Right lobe of liver (tissue), 6 donors: ENCODE results near the gene MYL5. TPM values are rescaled to one million over a fixed set of nuclear protein-coding genes. Genes with fewer than 3 reads are reported as not detected.

Experiments
- ATAC-seq, 4 donors: fragments of 200-7000 bp; cut with Tn5 transposase; one replicate each; pipeline ENCODE4 v1.9.1; 2020; ENCODE audit warnings: mild to moderate bottlenecking in 4 of 4, moderate library complexity in 4 of 4
- DNase-seq, 3 donors: peaks; one replicate each; pipeline ENCODE4 v3.0.0-alpha.2; 2020
- H3K27ac ChIP-seq, 3 donors: fragments of 200-600 bp; one replicate each; pipeline ENCODE4 v1.8.0; 2022
- H3K27me3 ChIP-seq, 2 donors: fragments of 200-600 bp; one replicate each; pipeline ENCODE4 v1.8.0; 2022
- H3K36me3 ChIP-seq, 4 donors: fragments of 200-600 bp; sonication (generic) in 1 of 4; one replicate each; pipeline versions ENCODE4 v1.5.1 to v1.8.0; 2017 to 2022; ENCODE audit warnings: control low read depth in 1 of 4
- H3K4me1 ChIP-seq, 4 donors: fragments of 200-600 bp; sonication (generic) in 1 of 4; one replicate each; pipeline versions ENCODE4 v1.5.1 to v1.8.0; 2017 to 2022; ENCODE audit warnings: control low read depth in 1 of 4
- H3K4me3 ChIP-seq, 3 donors: fragments of 200-600 bp; one replicate each; pipeline ENCODE4 v1.8.0; 2022
- H3K9me3 ChIP-seq, 4 donors: fragments of 200-600 bp; sonication (generic) in 1 of 4; one replicate each; pipeline versions ENCODE4 v1.5.1 to v1.8.0; 2017 to 2022; ENCODE audit warnings: control low read depth in 1 of 4
- POLR2A ChIP-seq: fragments of 450-650 bp; IDR thresholded peaks from one replicate; pipeline ENCODE4 v1.6.1; 2017; ENCODE audit warnings: antibody characterized with exemption, mild to moderate bottlenecking
- WGBS: methylation state at CpG from one replicate; pipeline ENCODE4 v1.1.6; 2018; ENCODE audit warnings: low coverage, low lambda C conversion rate; ENCODE audit not compliant: insufficient coverage; ENCODE audit errors: missing lambda C conversion rate; 5-methylcytosine and 5-hydroxymethylcytosine counted together
- intact Hi-C, 2 donors: fragments of 100-400 bp; cut with DNase I; formaldehyde crosslinking; loops; one replicate each; pipeline versions ENCODE4 v1.11.2 to v1.14.1; 2022
- total RNA-seq, 6 experiments: library from RNA; depleted of rRNA in 2 of 6; stranded (reverse); fragments of >200 nt in 2 of 6; fragmentation: NEBNext Ultra II Directional in 3 of 6; extraction: Animal tissue kit (Norgen Biotek cat#: 25700) in 3 of 6; gene quantifications; one replicate each; pipeline versions ENCODE4 v1.1.0 to v1.2.4, GENCODE V29; 2016 to 2023
- TF ChIP-seq, protein P1 (sequence below), 4 donors: fragments of 200-600 bp in 3 of 4; fragments of 450-650 bp in 1 of 4; IDR thresholded peaks; one replicate each; pipeline versions ENCODE4 v1.5.1 to v1.8.0; 2016 to 2022; ENCODE audit warnings: antibody characterized with exemption in 4 of 4, mild to moderate bottlenecking in 2 of 4
- donor health status: DM: no; HTN: yes; CAD: no.
- donor health status: DM: no; HTN: no; CAD: no.
- donor health status: DM: no; HTN: no; CAD: no.
- donor health status: DM: no; HTN: yes; CAD: no.
- donor health status: DM: no; HTN: yes; CAD: no.

MYL5 gene
- total RNA-seq, 6 experiments from 2014 or later: 6.9 to 9.2 (median 8.4) TPM

DNA sequence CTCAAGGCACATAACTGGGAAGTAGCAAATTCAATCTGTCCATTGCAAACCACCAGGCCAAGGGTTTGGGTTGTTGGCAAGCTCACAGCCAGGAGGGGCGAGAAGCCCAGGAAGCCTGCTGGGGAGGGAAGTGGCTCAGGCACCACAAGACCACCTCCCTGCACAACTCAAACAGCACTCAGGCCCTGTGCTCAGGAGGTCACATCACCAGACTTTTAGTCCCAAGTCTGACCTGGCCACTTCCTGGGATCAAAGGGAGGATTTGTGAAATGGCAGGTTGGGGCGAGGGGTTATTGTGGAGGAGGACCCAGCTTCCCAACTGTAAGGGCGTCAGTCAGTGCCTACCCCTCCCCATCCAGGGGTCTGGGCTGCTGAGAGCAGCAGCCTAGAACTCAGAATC is 2.6 kb upstream of the MYL5 start:
- H3K9me3 ChIP-seq: no peaks in the 10 kb centered on the region
- DNase-seq: no peak
- no peak overlapping the region for H3K4me3 ChIP-seq
- intact Hi-C loops: no loop called here
- no peaks in the 10 kb centered on the region for H3K27me3 ChIP-seq
- no peak overlapping the region for H3K27ac ChIP-seq
- no peak for ATAC-seq
- peaks cover 0 to 16% (median 2%) of the 10 kb centered on the region in 4 donors for H3K4me1 ChIP-seq
- no CpG with 5 or more reads among the region's 3 CpGs for whole genome bisulfite sequencing
- peaks cover 0 to 16% (median 7%) of the 10 kb centered on the region in 4 donors for H3K36me3 ChIP-seq
- no peak for TF ChIP-seq POLR2A
- TF ChIP-seq, protein P1, sequence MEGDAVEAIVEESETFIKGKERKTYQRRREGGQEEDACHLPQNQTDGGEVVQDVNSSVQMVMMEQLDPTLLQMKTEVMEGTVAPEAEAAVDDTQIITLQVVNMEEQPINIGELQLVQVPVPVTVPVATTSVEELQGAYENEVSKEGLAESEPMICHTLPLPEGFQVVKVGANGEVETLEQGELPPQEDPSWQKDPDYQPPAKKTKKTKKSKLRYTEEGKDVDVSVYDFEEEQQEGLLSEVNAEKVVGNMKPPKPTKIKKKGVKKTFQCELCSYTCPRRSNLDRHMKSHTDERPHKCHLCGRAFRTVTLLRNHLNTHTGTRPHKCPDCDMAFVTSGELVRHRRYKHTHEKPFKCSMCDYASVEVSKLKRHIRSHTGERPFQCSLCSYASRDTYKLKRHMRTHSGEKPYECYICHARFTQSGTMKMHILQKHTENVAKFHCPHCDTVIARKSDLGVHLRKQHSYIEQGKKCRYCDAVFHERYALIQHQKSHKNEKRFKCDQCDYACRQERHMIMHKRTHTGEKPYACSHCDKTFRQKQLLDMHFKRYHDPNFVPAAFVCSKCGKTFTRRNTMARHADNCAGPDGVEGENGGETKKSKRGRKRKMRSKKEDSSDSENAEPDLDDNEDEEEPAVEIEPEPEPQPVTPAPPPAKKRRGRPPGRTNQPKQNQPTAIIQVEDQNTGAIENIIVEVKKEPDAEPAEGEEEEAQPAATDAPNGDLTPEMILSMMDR (IDR thresholded peaks at IDR 0.05): no peak

DNA sequence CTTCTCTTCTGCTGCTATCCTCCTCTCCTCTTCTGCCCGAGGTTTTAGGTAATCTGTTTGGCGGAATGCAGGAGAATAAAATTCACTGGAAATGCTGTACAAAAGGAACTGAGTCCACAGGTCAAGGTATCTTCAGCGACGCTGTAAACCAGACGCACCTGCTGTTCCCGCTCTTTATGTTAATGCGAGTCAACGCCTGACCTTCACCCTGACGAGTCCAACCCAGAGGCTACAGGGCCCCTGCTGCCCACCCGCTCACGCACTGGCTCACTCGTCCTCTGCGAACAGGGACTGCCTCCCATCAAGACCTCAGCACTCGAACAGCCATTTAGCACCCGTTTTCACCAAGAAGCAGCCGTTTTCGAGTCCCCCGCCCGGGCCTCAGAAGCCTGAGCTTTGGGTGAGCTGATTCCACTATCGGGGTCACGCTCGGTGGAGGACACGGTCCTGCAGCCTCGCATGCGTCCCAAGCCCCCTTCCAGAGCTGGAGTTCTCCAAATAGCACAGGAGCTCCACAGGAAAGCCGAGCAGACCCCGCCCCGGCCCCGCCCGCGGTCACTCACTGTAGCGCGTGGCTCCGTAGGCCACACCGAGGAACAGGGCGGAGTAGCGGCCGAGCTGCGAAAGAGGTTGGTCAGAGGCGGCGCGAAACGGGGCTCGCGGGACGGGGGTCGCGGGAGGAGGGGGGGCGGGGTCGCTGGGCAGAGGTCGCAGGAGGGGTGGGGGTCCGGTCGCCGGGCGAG is 822 bp upstream of the MYL5 start:
- H3K27ac ChIP-seq: peak overlapping the region in 2 of 3 donors; percentile 92 to 97
- H3K36me3 ChIP-seq: peaks cover 0 to 16% (median 7%) of the 10 kb centered on the region in 4 donors
- H3K4me3 ChIP-seq: peak overlapping the region; percentile 89 to 98 (median 95)
- 12% methylated on average over 20 of the region's 55 CpGs for WGBS
- DNase-seq (peak in 1 of 3 donors; percentile 66), ATAC-seq (peak; percentile 17 to 41 (median 34))
- no peaks in the 10 kb centered on the region for H3K27me3 ChIP-seq
- intact Hi-C loops: no loop called here
- no peaks in the 10 kb centered on the region for H3K9me3 ChIP-seq
- peaks cover 0 to 16% (median 2%) of the 10 kb centered on the region in 4 donors for H3K4me1 ChIP-seq
- TF ChIP-seq POLR2A: no peak
- TF ChIP-seq, protein P1 (IDR thresholded peaks at IDR 0.05): no peak

DNA sequence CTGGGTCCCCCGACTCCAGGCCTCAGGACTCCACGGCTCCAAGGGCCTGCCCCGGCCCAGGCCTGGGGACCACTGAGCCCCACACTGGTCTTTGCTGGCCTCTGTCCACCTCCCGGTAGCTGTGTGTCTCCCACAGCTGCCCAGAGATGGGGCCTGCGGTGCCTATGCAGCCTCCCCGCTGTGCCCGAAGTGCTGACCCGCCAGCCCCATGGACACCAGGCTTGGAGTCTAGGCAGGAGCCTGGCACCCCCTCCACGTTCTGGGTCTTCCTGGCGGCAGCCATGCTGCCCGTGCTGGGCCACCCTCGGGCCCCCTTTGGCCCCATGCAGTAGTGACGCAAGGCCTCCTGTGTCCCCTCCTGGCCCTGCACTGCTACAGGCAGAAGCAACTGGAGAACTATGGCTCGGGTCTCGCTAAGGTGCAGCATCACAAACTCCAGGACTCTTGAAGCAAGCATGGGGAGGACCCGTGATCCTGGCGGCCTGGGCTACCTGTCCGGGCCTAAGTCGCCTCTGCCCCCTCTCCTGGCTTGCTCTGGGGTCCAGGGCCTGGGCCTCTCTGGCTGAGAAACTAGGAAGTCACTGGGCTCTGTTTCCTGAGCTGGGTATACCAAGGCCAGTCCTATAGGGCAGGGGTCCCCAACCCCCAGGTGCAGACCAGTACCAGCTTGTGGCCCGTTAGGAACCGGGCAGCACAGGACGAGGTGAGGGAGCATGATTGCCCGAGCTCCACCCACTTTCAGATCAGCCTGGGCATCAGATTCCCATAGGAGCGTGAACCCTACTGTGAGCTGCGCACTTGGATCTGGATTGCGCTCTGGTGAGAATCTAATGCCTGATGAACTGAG is 917 bp downstream of the MYL5 start:
- Histone ChIP-seq H3K27ac (peak overlapping the region; percentile 83 to 97 (median 92)), H3K27me3 (no peaks in the 10 kb centered on the region), H3K4me1 (peaks cover 0 to 16% (median 2%) of the 10 kb centered on the region in 4 donors), H3K4me3 (peak overlapping the region; percentile 89 to 98 (median 95)), H3K36me3 (peaks cover 0 to 16% (median 7%) of the 10 kb centered on the region in 4 donors), H3K9me3 (no peaks in the 10 kb centered on the region)
- TF ChIP-seq POLR2A: no peak
- TF ChIP-seq, protein P1 (IDR thresholded peaks at IDR 0.05): no peak
- DNase-seq (no peak), ATAC-seq (peak; percentile 1 to 9 (median 2))
- 80% methylated on average over 1 of the region's 26 CpGs for WGBS
- intact Hi-C loops: no loop called here

DNA sequence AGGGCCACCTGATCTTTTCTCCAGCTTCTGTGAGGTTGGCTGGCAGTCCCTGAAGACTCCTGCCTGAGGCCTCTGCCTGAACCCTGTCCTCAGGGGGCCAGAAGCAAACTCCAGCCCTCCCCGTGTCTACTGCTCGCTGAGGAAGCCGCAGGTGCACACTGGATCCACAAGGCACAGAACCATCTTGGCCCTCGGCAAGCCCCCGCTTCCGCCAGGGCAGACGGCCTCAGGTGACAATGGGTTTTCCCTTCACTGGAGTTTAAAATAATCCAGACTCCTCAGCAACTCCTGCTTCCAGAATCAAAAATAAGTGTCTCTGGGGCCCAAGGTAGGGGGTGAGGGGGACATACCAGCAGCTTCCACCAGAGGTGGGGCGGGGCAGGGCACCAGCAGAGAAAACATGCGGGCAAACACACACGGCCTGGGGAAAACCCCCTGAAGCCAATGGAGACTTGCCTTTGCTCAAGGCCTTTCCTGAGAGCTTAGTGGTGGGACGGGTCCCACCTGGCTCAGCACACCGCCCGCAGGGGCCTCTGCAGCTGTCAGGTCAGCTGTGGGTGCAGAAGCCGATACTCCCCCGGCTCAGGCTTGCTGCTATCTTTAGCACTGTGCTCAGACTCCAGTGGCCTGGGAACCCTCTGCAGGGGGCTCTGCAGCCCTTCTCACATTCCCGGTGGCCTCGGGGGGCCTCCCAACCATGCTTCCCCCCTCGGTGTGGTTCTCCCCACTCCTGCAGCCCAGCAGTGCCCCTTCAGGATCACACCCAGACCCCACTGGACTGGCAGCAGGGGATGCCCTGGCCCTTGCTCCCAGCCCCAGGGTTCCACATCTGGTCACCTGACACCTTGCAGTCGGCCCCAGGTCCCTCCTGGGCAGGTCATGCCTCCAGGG is 1.9 kb downstream of the MYL5 start:
- H3K9me3 ChIP-seq: no peaks in the 10 kb centered on the region
- H3K4me1 ChIP-seq: peaks cover 0 to 21% (median 5%) of the 10 kb centered on the region in 4 donors
- H3K36me3 ChIP-seq: peaks cover 0 to 14% (median 5%) of the 10 kb centered on the region in 4 donors
- no peak for TF ChIP-seq POLR2A
- TF ChIP-seq, protein P1 (IDR thresholded peaks at IDR 0.05): no peak
- no peak overlapping the region for H3K27ac ChIP-seq
- WGBS: 81% methylated on average over 4 of the region's 19 CpGs
- no peak for DNase-seq
- no peak overlapping the region for H3K4me3 ChIP-seq
- intact Hi-C loops: no loop called here
- ATAC-seq: no peak
- no peaks in the 10 kb centered on the region for H3K27me3 ChIP-seq
